HG03045 (cell line): ENCODE measurements around the gene BNC2.

ENCODE experiments used
- ATAC-seq: cut with Tn5 transposase; IDR thresholded peaks from one replicate; pipeline ENCODE4 v1.9.1; 2021; ENCODE audit warnings: mild to moderate bottlenecking, moderate library complexity; ENCODE audit not compliant: unreplicated experiment

The BNC2 gene

DNA sequence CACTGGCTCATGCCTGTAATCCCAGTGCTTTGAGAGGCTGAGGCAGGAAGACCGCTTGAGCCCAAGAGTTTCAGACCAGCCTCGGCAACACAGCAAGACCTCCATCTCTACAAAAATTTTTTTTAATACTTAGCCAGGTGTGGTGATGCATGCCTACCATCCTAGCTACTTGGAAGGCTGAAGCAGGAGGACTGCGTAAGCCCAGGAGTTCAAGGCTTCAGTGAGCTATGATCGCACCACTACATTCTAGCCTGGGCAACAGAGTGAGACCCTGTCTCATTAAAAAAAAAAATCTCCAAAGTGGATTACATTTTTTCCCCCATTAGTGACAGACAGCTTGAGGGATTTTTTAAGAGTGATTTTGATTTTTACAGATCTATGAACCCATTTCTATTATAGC is 230.8 kb downstream of the BNC2 start:
- no peak for ATAC-seq

DNA sequence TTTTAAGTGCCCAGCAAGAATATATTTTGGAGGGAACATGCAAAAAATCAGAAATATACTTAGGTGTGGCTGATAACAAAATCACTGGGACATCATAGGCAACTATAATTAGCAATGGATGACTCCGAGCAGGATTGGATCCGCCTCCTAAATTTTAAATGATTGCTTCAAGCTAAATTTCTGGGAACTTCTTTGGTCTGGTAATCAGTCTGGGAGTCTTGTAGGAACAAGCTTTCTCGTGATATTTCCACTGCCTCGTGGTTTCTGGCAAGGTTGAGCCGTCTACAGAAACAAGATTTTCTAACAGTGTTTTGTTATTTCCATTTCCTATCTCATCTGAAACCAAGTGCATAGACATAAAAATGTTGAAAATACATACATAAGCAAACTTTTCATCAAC is 232.6 kb downstream of the BNC2 start:
- no peak for ATAC-seq

DNA sequence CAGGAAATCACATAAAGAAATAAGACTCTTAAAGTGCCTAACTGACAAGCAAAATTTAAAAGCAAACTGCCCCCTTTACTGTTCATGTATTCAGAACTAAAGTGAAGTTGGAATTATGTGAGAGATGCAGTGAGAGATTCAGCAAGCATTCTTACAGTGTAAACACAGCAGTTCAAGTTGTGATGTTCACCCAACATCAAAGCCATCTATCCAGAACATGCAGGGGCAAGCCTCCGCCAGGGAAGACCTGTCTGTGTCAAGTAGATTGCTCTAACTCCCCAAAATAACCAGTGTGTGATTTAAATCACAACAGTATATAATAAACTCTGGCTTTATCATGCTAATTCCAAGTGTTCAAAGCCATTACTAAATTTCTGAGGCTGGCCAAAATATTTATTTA is 233.3 kb downstream of the BNC2 start:
- ATAC-seq, result no peak

DNA sequence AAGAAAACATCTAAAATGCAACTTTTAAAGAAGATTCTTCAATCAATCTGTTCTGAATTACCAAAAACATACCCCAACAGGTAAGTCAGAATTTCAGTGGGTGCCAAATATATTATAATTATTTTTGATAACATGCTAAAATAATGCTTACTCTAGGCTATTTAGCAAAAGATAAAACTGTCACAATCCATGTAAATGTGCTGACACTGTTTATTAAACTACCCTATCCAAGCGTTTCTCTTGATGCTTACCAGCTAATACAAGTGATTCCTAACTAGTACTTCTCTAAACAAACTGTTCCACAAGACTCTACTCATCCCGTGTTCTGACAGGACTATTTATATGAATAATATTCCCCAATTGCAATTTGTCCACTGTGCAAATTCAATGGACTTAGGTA is 236.7 kb downstream of the BNC2 start:
- no peak for ATAC-seq

DNA sequence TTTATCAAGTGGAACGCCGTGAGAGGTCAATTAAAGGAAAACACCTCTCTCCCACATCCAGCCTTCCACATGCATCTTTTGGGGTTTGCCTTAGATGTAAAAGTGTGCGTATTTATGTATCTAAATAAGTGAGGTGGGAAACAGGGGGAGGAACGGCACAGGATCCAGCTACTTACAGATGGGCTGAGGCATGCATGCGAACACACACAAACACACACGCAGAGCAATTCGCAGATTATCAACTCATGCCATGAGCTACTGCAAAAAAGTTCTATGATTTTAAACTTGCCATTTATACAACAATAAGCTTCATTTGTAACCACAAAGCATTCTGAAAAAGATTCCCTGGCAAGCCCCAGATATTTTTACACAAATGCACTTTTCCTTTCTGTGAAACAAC is 242.1 kb downstream of the BNC2 start:
- ATAC-seq, result no peak

DNA sequence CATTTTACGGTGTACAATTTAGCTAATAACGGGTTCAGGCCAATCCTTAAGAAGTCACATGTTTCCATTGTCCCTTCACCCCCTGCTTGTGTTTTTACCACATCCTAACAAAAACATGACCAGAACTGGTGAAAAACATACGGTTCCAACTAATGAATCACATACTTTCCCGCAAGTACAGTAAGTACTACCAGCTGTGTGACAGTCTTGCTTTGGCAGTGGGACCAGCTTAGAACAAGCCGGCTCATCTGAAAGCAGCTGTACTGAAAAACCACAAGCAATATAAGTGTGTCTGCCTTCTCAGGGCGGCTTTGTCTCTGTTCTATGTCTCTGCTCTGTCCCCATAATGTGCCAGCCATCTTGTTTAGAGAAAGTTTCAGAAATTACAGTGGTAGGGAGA is 242.5 kb downstream of the BNC2 start:
- no peak for ATAC-seq

DNA sequence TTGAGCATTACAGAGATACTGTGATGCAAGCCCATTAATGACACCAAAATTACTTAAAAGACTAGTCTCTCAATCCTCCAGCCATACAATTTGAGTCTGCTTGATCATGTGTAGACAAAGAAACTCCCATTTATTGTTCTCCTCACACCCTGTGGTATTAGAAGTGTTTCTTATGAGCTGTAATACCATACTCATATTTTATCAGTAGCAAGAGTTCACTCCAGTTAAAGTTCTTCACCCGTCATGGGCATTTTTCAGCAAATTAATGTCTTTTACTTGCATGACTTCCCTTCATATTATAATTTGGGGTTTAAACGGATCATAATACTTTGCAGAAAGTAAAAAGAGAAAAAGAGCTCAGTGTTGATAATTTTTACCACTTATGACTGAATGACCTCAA is 242.9 kb downstream of the BNC2 start:
- no peak for ATAC-seq

DNA sequence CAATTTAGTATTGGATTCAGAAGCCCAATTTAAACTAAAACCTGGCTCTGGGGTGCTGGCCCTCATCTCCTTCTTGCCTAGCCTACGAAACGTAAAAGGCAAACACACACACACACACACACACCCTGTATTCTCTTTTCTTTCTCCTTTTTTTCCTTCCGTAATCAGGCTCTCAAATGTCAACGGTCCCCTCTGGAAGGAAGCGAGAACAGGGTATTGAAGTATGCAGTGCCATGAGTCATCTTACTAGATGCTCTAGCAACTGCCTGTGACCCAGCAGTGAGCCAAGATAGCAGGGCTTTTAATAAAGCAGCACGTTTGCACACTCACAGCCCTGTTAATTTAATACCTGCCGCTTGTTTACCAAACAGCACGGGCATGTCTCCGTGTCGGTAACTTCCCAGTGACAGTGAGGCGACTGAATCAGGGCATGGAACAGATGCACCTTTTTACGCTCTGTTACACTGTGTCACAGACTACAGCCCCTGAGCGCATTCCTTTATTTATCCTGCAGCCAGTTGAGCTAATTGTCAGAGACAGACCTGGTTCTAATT is 243.8 kb downstream of the BNC2 start:
- no peak for ATAC-seq

DNA sequence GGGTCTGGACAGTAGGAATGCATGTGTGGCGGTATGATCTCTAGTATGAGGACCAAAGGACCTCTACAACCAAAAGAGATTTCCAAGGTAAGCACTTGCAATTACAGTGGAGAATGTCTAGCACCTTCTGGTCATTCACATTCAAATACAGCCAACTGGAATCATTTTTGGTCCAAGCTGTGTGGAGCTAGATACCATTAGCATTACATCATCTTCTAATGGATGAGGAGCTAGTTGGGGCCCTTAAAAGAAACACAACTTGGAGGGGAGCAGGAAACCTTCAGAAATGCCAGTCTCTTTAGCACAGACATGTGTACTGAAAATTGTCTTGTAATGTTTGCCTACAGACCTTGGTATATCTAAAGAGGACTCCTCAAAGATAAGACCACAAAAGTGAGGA is 244.7 kb downstream of the BNC2 start:
- no peak for ATAC-seq

DNA sequence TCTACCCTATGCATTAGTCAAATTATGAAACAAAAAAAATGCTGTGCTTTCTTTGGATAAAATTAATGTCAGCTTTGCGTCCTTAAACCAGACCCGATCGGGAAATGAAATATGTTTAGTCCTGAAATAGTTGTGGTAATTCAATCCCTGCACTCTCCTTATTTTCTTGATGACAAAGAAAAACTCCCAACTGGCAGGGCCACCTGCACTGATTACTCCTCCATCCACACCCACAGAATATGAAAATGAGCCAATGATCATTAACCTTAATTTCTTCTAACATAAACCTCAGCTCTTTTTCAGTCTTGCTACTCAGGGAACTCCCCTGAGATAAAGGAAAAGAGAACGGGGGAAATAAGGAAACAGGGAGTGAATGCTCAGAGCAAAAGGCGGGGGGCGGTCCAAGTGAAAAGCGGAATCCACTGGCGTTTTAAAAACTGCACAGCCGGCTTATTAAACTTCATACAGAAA is 245.3 kb downstream of the BNC2 start:
- no peak for ATAC-seq

DNA sequence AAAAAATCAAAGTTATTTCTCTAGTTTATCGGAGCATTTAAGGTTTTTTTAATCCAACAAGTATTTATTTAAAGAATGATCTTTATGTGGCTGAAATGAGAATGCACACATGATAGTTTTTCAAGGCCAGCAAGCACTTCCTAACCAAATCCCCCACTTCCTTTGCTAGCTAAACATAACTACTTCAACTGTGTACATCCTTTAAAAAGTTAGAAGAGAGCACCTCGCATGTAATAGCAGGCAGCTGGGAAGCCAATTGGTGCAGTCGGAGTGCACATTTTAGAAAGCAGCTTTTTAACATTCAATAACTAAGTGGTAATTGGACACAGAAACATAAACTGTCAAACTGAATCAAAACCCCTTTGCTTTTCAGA is 245.7 kb downstream of the BNC2 start:
- ATAC-seq, result no peak

DNA sequence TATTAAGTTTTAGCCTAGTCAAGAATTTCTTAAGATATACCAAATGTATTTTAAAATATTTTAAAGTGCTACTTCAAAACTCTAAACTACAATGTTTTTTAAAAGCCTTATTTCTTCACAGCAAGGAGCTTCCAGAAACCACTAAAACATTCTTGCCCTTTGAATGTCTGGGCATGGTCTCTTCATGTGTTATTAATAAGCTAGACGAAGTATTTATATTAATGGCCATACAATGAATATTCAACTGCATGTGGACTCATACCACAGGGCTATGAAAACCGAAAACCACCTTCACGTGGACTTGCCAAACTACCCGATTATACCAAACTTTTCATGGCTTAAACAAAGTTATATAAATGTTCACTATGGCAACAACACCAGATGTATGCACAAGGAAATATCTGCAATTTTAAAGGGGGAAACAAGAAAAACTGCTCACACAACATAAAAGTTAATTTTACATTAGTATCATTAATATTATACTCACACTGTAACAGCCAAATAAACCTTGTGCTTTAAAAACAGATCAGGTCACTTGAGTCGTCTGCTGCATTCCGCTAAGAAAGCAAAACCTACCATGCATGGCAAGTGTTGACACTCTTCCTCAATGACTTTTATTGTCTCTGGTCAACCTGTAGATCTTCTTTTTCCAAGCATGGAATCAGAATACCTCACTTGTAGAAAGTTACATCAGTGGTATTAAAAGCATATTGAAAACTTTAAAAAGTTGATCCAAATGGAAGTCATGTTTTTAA is 246.3 kb downstream of the BNC2 start:
- ATAC-seq, result no peak

DNA sequence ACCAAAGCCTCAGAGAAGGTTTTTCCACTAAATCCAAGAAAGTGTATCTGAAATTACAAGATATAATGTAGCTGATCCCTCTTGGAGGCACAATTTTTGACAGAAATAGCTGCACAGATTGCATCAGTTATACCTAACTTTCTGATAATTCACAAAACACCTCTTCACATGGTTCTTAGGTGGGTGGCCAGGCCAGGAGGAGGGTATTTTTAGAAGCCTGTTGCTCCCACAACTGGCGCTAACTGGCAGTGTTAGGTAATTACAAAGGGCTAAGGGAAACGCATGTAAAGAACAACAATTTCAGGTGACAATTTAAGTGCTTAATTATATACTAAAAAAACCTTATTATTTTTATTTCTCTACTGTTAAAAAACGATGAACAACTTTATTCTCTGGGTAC is 247.9 kb downstream of the BNC2 start:
- ATAC-seq, result no peak

DNA sequence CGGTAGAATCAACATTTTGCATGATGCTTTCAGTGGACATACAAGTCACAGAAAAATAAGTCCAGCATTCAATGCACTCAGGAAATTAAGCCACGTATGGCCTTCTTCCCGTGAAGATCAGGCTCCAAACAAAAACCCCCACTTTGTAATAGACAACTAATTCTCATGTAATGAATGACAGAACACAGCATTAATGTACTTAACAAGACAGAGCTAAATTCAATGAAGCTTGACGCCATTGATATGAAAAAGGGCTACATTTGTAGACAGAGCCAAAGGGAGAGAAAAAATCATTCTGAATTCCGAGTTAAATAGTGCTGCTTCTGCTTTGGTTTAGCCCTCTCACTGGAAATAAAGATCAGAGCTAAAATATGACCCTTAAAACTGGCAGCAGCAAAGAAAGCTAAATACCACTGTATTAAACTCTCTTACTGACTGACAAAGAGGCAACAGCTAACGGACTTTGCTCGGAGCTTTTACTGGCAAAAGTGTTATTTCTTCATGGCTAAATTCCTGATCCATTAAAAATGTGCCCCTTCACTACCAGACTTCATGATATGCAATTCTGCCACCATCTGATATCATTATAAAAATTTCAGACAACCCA is 250.5 kb downstream of the BNC2 start:
- no peak for ATAC-seq

DNA sequence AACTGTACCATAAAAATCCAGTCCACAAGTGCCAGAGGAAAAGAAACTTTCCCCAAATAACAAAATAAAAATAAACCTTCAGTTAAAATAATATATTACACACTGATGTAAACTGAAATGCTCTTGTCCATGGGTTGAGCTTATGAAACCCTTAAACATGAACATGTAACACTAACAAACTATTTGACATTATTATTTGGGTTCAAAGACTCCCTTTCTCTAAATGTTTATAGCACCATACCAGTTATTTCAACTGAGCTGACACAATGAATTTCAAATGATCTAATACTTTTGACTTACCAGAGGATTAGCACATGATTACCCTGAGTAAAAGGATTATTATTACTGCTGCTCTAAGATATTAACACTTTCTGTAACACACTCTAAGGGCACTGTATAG is 251.1 kb downstream of the BNC2 start:
- ATAC-seq, result no peak

DNA sequence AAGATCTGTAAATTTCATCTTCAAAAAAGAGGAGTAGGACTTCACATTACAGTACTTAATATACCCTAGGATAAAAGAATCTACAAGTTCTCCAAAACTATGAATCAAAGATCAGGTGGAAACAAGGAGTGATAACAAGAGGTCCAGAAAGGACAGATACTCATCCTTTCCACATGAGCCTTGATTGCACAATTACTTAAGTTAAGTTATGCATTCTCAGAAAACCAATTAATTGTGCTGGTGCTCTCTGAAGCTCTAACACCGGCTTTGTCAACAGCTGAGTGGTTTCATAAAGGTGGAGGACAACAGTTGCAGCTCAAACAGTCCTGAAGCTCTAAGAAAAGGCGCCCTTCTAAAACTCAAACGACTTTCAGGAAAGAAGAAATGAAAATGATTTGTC is 251.9 kb downstream of the BNC2 start:
- no peak for ATAC-seq

DNA sequence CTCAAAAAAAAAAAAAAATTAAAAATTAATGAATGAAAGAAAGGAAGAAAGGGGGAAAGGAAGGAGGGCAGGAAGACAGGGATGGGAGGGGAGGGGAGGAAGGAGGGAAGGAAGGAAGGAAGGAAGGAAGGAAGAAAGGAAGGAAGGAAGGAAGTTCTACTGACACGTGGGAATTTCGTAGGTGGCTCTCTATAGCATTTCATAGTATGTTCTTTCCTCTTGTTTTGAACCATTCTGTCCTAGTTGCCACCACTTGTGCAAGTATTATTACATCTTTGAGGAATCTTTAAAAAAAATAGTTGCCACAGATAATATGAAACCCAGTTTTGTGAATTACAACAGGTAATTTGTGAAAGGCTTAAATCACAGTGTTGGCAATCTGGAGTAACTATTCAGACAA is 253.8 kb downstream of the BNC2 start:
- no peak for ATAC-seq

DNA sequence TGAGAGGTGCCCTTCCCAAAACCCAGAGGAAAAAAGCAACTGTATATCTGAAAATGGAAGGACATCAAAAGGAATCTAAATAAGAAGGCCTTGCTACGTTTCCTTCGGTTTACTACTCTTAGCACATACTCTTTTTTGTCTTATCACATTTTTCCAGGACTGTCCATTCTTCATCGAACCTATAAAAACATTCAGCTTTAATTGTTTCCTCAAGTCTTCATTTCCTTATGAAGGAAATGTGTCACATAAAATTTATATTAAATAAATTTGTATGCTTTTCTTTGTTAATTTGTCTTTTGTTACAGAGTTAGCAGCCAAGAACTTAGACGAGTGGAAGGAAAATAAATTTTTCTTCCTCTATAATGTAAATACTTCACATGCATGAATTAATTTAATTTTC is 255.0 kb downstream of the BNC2 start:
- no peak for ATAC-seq

DNA sequence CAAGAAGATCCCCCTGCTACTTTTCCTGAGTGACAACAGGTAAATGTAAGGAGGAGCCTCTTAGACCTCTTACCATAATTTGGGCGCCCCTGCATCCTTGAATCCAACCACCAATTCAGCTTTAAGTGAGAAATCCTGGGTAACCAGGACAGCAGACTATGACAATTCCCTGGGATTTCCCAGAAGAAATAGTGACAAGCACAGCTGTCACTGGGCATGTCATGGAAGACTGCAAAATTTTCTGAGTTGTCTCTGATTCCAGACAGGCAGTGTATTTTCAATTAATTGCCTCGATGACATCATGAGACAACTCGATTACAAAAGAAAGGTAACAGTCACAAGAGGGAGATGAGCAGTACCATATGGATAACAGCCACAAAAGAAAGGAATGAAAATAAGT is 256.9 kb downstream of the BNC2 start:
- ATAC-seq, result no peak

DNA sequence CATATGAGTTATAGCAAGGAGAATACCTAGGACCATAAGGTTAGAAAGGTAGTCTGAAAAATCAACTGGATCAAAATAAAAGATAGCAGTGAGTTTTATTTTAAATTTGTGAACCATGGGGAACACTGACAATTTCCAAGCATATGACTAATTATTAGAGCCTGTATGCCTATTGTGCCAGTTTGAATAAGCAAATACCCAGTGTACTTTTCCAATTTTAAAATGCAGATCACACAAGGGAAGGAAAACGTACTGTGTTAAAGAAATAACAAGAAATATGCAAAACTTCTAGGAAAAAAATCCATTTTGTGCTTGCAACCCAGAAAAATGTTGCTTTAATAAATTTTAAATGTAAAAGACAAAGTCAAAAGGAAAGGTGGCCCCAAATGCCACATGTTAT is 257.4 kb downstream of the BNC2 start:
- no peak for ATAC-seq

DNA sequence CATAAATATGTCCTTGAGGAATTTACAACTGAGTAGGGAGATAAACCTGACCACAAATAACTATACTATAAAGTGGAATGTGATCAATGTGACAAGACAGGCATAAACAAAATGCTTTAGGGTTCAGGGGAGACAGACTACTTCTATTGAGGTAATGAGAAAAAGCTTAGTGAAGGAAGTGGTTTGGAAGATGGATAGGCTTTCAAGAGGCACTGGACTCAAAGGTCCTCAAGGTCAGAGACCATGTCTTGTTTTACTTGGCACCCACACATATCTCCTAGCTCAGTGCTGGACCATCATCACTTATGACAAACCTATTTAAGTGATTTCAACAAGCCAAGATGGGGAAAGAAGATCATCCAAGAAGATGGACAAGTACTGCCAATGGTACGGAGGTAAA is 257.8 kb downstream of the BNC2 start:
- ATAC-seq, result no peak

DNA sequence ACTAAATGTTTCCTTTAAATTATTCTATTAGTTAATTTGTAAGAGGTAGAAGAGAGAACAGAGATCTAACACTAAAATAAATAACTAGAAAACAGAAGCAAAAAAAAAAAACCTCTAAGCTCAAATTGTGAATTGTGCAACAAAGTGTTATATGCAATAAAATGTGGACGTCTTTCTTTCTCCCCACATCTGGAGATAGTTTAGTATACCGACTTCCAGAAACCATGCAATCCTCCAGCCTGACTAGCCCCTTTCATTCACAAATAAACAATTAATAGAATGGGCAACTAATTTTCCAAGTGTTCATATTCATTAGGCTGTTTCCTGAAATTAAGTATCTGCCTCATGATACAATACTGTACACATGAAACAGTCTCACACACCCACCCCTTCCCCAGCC is 258.5 kb downstream of the BNC2 start:
- ATAC-seq, result no peak

DNA sequence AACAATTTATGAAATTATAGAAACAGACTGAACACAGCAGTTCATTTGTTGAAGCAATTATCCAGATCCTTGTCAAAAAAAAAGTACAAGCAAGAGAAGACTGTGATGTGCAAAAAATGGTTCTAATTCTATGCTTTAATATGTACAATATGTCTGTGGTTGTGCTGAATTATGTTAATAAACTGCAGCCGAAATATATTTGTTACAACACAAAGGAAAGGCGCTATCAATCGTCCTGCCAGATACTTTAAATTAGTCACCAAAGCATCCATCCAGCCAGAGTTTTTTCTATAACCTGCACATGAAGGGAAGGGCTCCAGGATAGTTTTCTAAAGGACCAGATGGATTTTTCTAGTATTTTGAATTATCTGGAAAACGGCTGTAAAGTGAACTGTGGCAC is 259.5 kb downstream of the BNC2 start:
- no peak for ATAC-seq
